ENCODE results near the gene CHCHD6.

Gene CHCHD6

GRCh38 chr3:126998728-126999127, 294.7 kb downstream of the CHCHD6 start:
- DNase-seq = no peak

GRCh38 chr3:126999383-126999782, 295.3 kb downstream of the CHCHD6 start:
- DNase-seq = no peak

- no peak for DNase-seq
Observed at GRCh38 chr3:127000119-127000518, 296.1 kb downstream of the CHCHD6 start.

GRCh38 chr3:127000761-127001160, 296.7 kb downstream of the CHCHD6 start:
- DNase-seq = no peak

GRCh38 chr3:127001486-127002194, 297.6 kb downstream of the CHCHD6 start:
- DNase-seq = no peak

- no peak for DNase-seq
Observed at GRCh38 chr3:127002195-127003174, 298.4 kb downstream of the CHCHD6 start.

GRCh38 chr3:127003175-127003555, 299.1 kb downstream of the CHCHD6 start:
- no peak for DNase-seq

- no peak for DNase-seq
Observed at GRCh38 chr3:127003601-127004280, 299.7 kb downstream of the CHCHD6 start.

GRCh38 chr3:127004641-127005397, 300.8 kb downstream of the CHCHD6 start:
- DNase-seq = no peak

GRCh38 chr3:127005864-127006500, 301.9 kb downstream of the CHCHD6 start:
- no peak for DNase-seq

GRCh38 chr3:127006781-127007436, 302.9 kb downstream of the CHCHD6 start:
- no peak for DNase-seq

GRCh38 chr3:127008236-127008635, 304.2 kb downstream of the CHCHD6 start:
- no peak for DNase-seq

GRCh38 chr3:127009531-127009930, 305.5 kb downstream of the CHCHD6 start:
- no peak for DNase-seq
